GM23248 (cell line): ENCODE data around the gene CHKB.

ENCODE experiments used
- EZH2 ChIP-seq: fragments of 200-600 bp; sonication (generic); IDR thresholded peaks from 2 replicates; pipeline ENCODE4 v1.6.1; 2018; ENCODE audit warnings: antibody characterized with exemption, mild to moderate bottlenecking; ENCODE audit not compliant: insufficient read depth, poor library complexity, severe bottlenecking
- EZH2phosphoT487 ChIP-seq: fragments of 200-600 bp; sonication (generic); IDR thresholded peaks from 2 replicates; pipeline ENCODE4 v1.6.1; 2018; ENCODE audit warnings: antibody characterized with exemption, moderate library complexity, mild to moderate bottlenecking, low read depth; ENCODE audit not compliant: insufficient read depth

DNA sequence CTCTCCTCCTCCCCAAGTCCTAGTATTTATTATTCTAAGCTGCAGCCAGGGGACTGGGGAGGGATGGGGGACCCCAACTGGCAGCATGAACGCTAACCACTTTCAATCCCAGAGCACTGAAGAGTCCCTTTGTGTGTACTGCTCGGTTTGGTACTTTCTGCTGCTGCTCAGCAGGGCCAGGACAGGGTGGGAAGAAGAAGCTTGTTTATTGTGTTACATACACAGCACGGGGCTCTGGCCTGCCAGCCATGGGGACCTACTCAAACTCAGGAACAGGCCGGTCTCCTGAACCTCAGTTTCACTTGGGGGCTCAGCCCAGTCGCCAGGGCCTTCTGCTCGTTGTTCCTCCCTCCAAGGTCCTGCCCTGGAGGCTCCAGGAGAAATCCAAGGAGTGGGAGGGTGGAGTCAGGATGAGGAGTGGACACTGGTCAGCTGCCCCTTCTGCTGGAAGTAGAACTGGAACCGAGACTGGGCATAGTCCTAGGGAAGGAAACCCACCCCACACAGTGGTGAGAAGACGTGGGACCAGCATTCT, 3.8 kb downstream of the CHKB start:
- TF ChIP-seq EZH2 (no peak), EZH2phosphoT487 (no peak)
